Activated naive CD4-positive, alpha-beta T cell treated with anti-CD3 and anti-CD28 coated beads, Interleukin-2, amount 50 U/mL, for 72 hours (primary cell): ENCODE results near the gene SLC7A10. TPM values are rescaled to one million over a fixed set of nuclear protein-coding genes. Genes with fewer than 3 reads are reported as not detected.

ENCODE experiments used
- ATAC-seq, 2 donors: fragments of 150-1000 bp; cut with Tn5 transposase; 2 replicates each; pipeline ENCODE4 v1.10.0; 2021; ENCODE audit warnings: mild to moderate bottlenecking in 2 of 2, moderate library complexity in 2 of 2
- DNase-seq, 2 donors: peaks; one replicate each; pipeline ENCODE4 v3.0.0; 2021 to 2022; ENCODE audit warnings: low spot score in 2 of 2
- H3K27ac Mint-ChIP-seq, 2 donors: one replicate each; pipeline ENCODE4 v1.8.0; 2022; ENCODE audit warnings: mild to moderate bottlenecking in 2 of 2, mixed read lengths in 2 of 2
- H3K36me3 Mint-ChIP-seq, 2 donors: one replicate each; pipeline ENCODE4 v1.8.0; 2022; ENCODE audit warnings: mixed read lengths in 2 of 2
- H3K9me3 Mint-ChIP-seq, 2 donors: one replicate each; pipeline ENCODE4 v1.8.0; 2022; ENCODE audit warnings: mixed read lengths in 2 of 2
- total RNA-seq, 2 donors: library from RNA; stranded (reverse); gene quantifications; one replicate each; pipeline ENCODE4 v1.2.3, GENCODE V29; 2022

The SLC7A10 gene
- total RNA-seq, 2 donors from 2014 or later: not detected

GRCh38 chr19:33204136-33204973 is 21.3 kb downstream of the SLC7A10 start:
- DNase-seq (no peak), ATAC-seq (no peak)
- no peaks in the 10 kb centered on the region for H3K36me3 Mint-ChIP-seq
- no peak overlapping the region for H3K27ac Mint-ChIP-seq
- no peaks in the 10 kb centered on the region for H3K9me3 Mint-ChIP-seq

GRCh38 chr19:33203529-33203928 is 22.1 kb downstream of the SLC7A10 start:
- Mint-ChIP-seq H3K36me3 (no peaks in the 10 kb centered on the region), H3K27ac (no peak overlapping the region), H3K9me3 (no peaks in the 10 kb centered on the region)
- DNase-seq: no peak
- ATAC-seq: no peak

GRCh38 chr19:33202546-33203507 is 22.8 kb downstream of the SLC7A10 start:
- DNase-seq (no peak), ATAC-seq (no peak)
- Mint-ChIP-seq H3K36me3 (no peaks in the 10 kb centered on the region), H3K27ac (no peak overlapping the region), H3K9me3 (no peaks in the 10 kb centered on the region)

GRCh38 chr19:33201886-33202545 is 23.6 kb downstream of the SLC7A10 start:
- DNase-seq: no peak
- Mint-ChIP-seq H3K27ac (no peak overlapping the region), H3K36me3 (no peaks in the 10 kb centered on the region), H3K9me3 (no peaks in the 10 kb centered on the region)
- ATAC-seq: no peak

- DNase-seq (no peak), ATAC-seq (no peak)
- no peak overlapping the region for H3K27ac Mint-ChIP-seq
- H3K9me3 Mint-ChIP-seq: no peaks in the 10 kb centered on the region
- no peaks in the 10 kb centered on the region for H3K36me3 Mint-ChIP-seq
Observed at GRCh38 chr19:33201473-33201872, 24.2 kb downstream of the SLC7A10 start.

- no peak overlapping the region for H3K27ac Mint-ChIP-seq
- no peak for DNase-seq
- no peaks in the 10 kb centered on the region for H3K36me3 Mint-ChIP-seq
- no peaks in the 10 kb centered on the region for H3K9me3 Mint-ChIP-seq
- no peak for ATAC-seq
Observed at GRCh38 chr19:33199441-33200265, 26.0 kb downstream of the SLC7A10 start.

GRCh38 chr19:33198169-33198568 is 27.5 kb downstream of the SLC7A10 start:
- Mint-ChIP-seq H3K9me3 (no peaks in the 10 kb centered on the region), H3K36me3 (no peaks in the 10 kb centered on the region), H3K27ac (no peak overlapping the region)
- DNase-seq (no peak), ATAC-seq (no peak)

- no peaks in the 10 kb centered on the region for H3K36me3 Mint-ChIP-seq
- DNase-seq (no peak), ATAC-seq (no peak)
- H3K9me3 Mint-ChIP-seq: no peaks in the 10 kb centered on the region
- H3K27ac Mint-ChIP-seq: no peak overlapping the region
Observed at GRCh38 chr19:33197591-33198000, 28.1 kb downstream of the SLC7A10 start.

- H3K9me3 Mint-ChIP-seq: no peaks in the 10 kb centered on the region
- no peak for DNase-seq
- no peak for ATAC-seq
- no peak overlapping the region for H3K27ac Mint-ChIP-seq
- H3K36me3 Mint-ChIP-seq: no peaks in the 10 kb centered on the region
Observed at GRCh38 chr19:33196446-33197193, 29.0 kb downstream of the SLC7A10 start.

GRCh38 chr19:33195645-33196347 is 29.9 kb downstream of the SLC7A10 start:
- Mint-ChIP-seq H3K36me3 (no peaks in the 10 kb centered on the region), H3K9me3 (no peaks in the 10 kb centered on the region), H3K27ac (no peak overlapping the region)
- ATAC-seq (no peak), DNase-seq (no peak)

- Mint-ChIP-seq H3K36me3 (no peaks in the 10 kb centered on the region), H3K9me3 (no peaks in the 10 kb centered on the region), H3K27ac (no peak overlapping the region)
- ATAC-seq (peak in 1 of 2 donors; percentile 33), DNase-seq (no peak)
Observed at GRCh38 chr19:33194886-33195644, 30.6 kb downstream of the SLC7A10 start.

- ATAC-seq (peak in 1 of 2 donors; percentile 48), DNase-seq (no peak)
- H3K9me3 Mint-ChIP-seq: no peaks in the 10 kb centered on the region
- H3K27ac Mint-ChIP-seq: no peak overlapping the region
- H3K36me3 Mint-ChIP-seq: no peaks in the 10 kb centered on the region
Observed at GRCh38 chr19:33194532-33194885, 31.1 kb downstream of the SLC7A10 start.

- DNase-seq (no peak), ATAC-seq (peak; percentile 26 to 60)
- no peaks in the 10 kb centered on the region for H3K36me3 Mint-ChIP-seq
- no peaks in the 10 kb centered on the region for H3K9me3 Mint-ChIP-seq
- no peak within 1 kb of the TSS for H3K27ac Mint-ChIP-seq
Observed at GRCh38 chr19:33193865-33194362, 31.7 kb downstream of the SLC7A10 start, which contains the start of gene LRP3. Gene LRP3 (plus strand): TSS chr19:33194330. CDS start chr19:33194786, 456 bp downstream.

- no peaks in the 10 kb centered on the region for H3K9me3 Mint-ChIP-seq
- H3K27ac Mint-ChIP-seq: no peak overlapping the region
- H3K36me3 Mint-ChIP-seq: no peaks in the 10 kb centered on the region
- DNase-seq: no peak
- no peak for ATAC-seq
Observed at GRCh38 chr19:33193269-33193864, 32.3 kb downstream of the SLC7A10 start.
